ENCODE data around the gene BLOC1S5. TPM values are rescaled to one million over a fixed set of nuclear protein-coding genes. Genes with fewer than 3 reads are reported as not detected.
"Not testable (repeated sequence)": the region's sequence is repeated elsewhere in the genome, so short reads cannot be mapped to it uniquely, and the experiment has no call there.

The BLOC1S5 gene
- total RNA-seq, 1 experiment from 2014 or later, result 16.1 TPM

DNA sequence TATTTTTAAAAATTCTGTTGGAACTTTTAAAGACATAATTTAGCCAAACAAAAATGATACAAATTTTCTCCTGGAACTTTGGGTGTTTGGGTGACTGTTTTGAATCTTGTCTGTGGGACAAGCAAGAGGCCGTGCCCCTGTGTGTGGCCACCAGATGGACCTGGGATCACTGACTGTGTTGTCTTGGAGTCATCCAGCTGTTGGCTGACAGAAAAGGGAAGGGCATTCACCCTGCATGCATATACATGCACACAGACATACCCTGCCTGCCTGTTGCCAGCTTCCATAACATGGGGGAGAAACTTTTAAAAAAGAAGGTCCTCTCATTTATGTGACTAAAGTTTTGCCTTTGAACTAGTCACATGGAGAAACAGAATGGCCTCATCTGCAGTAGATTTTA is 72.7 kb downstream of the BLOC1S5 start:
- Histone ChIP-seq H3K4me3 (no peak overlapping the region), H3K27me3 (ENCODE audit: insufficient read depth, low read depth) (no peaks in the 10 kb centered on the region), H4K20me1 (ENCODE audit: insufficient read depth) (no peaks in the 10 kb centered on the region; the same call in 1 of the 2 replicates), H3K79me2 (ENCODE audit: low read depth) (no peaks in the 10 kb centered on the region), H3K4me1 (replicated peaks; ENCODE audit: insufficient read depth) (no peaks in the 10 kb centered on the region), H3K9me2 (ENCODE audit: insufficient read depth) (no peaks in the 10 kb centered on the region), H3K4me2 (no peak overlapping the region), H2AFZ (no peak overlapping the region), H3F3A (ENCODE audit: insufficient read depth, low read depth) (no peaks in the 10 kb centered on the region), H3K36me3 (ENCODE audit: low read depth) (no peaks in the 10 kb centered on the region), H3K9me3 (ENCODE audit: insufficient read depth, low read depth) (no peaks in the 10 kb centered on the region), H3K27ac (no peak overlapping the region)
- DNase-seq, result no peak
- intact Hi-C loops (cut with micrococcal nuclease; ENCODE audit: unreplicated experiment), result loop anchor here (5.0 kb wide), 3 partner anchors 84 to 374 kb away; no protein-coding TSS in a partner anchor
- no TSS peak for BruUV-seq (replicated peaks)
- ChIA-PET CTCF (no interaction called here), POLR2A (ENCODE audit: unreplicated experiment) (no interaction called here)
- TF ChIP-seq CTCF (conservative IDR thresholded peaks at IDR 0.05) (no peak), EZH2 (IDR thresholded peaks at IDR 0.05; ENCODE audit: low read depth) (no peak)

DNA sequence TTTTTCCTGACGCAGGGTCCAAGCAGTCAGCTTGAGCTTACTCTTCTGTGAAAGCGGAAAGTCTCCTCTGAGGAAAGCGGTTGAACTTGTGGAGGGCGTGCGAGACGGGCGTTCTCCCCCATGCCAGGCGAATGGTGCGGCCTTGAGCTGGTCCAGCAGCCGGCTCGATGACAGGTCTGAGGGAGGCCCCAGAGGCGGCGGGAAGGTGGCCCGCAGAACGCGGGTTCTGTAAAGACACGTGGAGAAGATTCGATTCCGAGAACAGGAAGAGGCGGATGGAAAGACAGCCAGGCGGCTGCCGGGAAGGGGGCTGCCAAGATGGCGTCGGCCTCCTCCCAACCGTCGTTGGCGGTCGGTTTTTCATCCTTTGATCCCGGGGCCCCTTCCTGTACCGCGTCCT is 78.0 kb downstream of the BLOC1S5 start:
- DNase-seq, result no peak
- ChIA-PET POLR2A (ENCODE audit: unreplicated experiment) (no interaction called here), CTCF (interaction anchor here (0.7 kb wide), 1 partner anchor 1246 kb away, joined by 3 read pairs; no protein-coding TSS in a partner anchor)
- no peaks in the 10 kb centered on the region for H3K9me3 ChIP-seq (ENCODE audit: insufficient read depth, low read depth)
- no peaks in the 10 kb centered on the region for H3F3A ChIP-seq (ENCODE audit: insufficient read depth, low read depth)
- intact Hi-C loops (cut with micrococcal nuclease; ENCODE audit: unreplicated experiment), result no loop called here
- H3K4me3 ChIP-seq, result no peak overlapping the region
- BruUV-seq (replicated peaks), result no TSS peak
- no peaks in the 10 kb centered on the region for H3K79me2 ChIP-seq (ENCODE audit: low read depth)
- no peaks in the 10 kb centered on the region for H3K27me3 ChIP-seq (ENCODE audit: insufficient read depth, low read depth)
- no peak overlapping the region for H3K27ac ChIP-seq
- no peaks in the 10 kb centered on the region for H3K9me2 ChIP-seq (ENCODE audit: insufficient read depth)
- no peaks in the 10 kb centered on the region for H4K20me1 ChIP-seq (ENCODE audit: insufficient read depth)
- no peak overlapping the region for H2AFZ ChIP-seq
- H3K36me3 ChIP-seq (ENCODE audit: low read depth), result no peaks in the 10 kb centered on the region
- no peak for TF ChIP-seq EZH2 (IDR thresholded peaks at IDR 0.05; ENCODE audit: low read depth)
- no peak for TF ChIP-seq CTCF (conservative IDR thresholded peaks at IDR 0.05)
- H3K4me2 ChIP-seq, result no peak overlapping the region
- H3K4me1 ChIP-seq (replicated peaks; ENCODE audit: insufficient read depth), result 0 out of 2 replicates have a peak, but pooled peaks cover 8% of the 10 kb centered on the region

DNA sequence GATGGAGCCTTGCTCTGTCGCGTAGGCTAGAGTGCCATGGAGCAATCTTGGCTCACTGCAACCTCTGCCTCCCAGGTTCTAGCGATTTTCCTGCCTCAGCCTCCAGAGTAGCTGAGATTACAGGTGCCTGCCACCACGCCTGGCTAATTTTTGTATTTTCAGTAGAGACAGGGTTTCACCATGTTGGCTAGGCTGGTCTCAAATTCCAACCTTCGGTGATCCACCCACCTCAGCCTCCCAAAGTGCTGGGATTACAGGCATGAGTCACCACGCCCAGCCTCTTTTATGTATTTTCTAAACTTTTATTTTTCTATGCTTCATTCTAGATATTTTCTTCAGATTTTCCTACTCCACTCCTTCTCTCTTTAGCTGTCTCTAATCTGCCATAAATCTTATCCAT is 80.2 kb downstream of the BLOC1S5 start:
- POLR2A ChIA-PET (ENCODE audit: unreplicated experiment); H3K9me2 ChIP-seq (ENCODE audit: insufficient read depth); H3K79me2 ChIP-seq (ENCODE audit: low read depth); intact Hi-C loops (cut with micrococcal nuclease; ENCODE audit: unreplicated experiment); H3K4me3 ChIP-seq; H3K27ac ChIP-seq; H3K9me3 ChIP-seq (ENCODE audit: insufficient read depth, low read depth); BruUV-seq (replicated peaks); CTCF ChIA-PET; DNase-seq; H4K20me1 ChIP-seq (ENCODE audit: insufficient read depth); H3K4me2 ChIP-seq; H3K27me3 ChIP-seq (ENCODE audit: insufficient read depth, low read depth); H3F3A ChIP-seq (ENCODE audit: insufficient read depth, low read depth); H3K4me1 ChIP-seq (replicated peaks; ENCODE audit: insufficient read depth); H2AFZ ChIP-seq; H3K36me3 ChIP-seq (ENCODE audit: low read depth): not testable (repeated sequence)

DNA sequence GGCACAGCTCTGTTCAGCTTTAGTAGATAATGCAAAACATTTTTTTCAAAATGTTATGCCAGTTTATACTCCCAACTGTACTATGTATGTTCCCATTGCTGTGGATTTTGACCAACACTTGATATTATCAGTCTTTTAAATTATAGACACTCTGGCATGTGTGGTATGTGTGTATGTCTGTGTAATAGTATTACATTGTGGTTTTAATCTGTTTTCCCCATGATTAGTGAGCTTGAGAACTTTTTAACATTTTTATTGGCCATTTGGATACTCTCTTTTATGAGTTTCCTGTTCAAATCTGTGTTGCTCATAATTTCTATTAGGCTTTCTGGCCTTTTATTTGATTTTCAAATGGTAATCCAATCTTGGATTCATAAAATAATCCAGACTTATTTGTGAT is 84.4 kb downstream of the BLOC1S5 start:
- H3K27me3 ChIP-seq (ENCODE audit: insufficient read depth, low read depth), result no peaks in the 10 kb centered on the region
- peaks cover 28% of the 10 kb centered on the region for H3K4me1 ChIP-seq (replicated peaks; ENCODE audit: insufficient read depth)
- no peak overlapping the region for H3K4me2 ChIP-seq
- ChIA-PET POLR2A (ENCODE audit: unreplicated experiment) (interaction anchor here (0.6 kb wide), 1 partner anchor 430 kb away, joined by 3 read pairs; no protein-coding TSS in a partner anchor), CTCF (no interaction called here)
- no peak overlapping the region for H3K4me3 ChIP-seq
- TF ChIP-seq CTCF (conservative IDR thresholded peaks at IDR 0.05) (no peak), EZH2 (IDR thresholded peaks at IDR 0.05; ENCODE audit: low read depth) (no peak)
- no peak for DNase-seq
- no peaks in the 10 kb centered on the region for H3K9me2 ChIP-seq (ENCODE audit: insufficient read depth)
- H3F3A ChIP-seq (ENCODE audit: insufficient read depth, low read depth), result peaks cover 13% of the 10 kb centered on the region
- no peaks in the 10 kb centered on the region for H3K79me2 ChIP-seq (ENCODE audit: low read depth)
- no peak overlapping the region for H2AFZ ChIP-seq
- BruUV-seq (replicated peaks), result no TSS peak
- no peaks in the 10 kb centered on the region for H3K9me3 ChIP-seq (ENCODE audit: insufficient read depth, low read depth)
- no peaks in the 10 kb centered on the region for H4K20me1 ChIP-seq (ENCODE audit: insufficient read depth)
- no peak overlapping the region for H3K27ac ChIP-seq
- intact Hi-C loops (cut with micrococcal nuclease; ENCODE audit: unreplicated experiment), result no loop called here
- H3K36me3 ChIP-seq (ENCODE audit: low read depth), result no peaks in the 10 kb centered on the region

All from PC-9 (cell line).